Panc1 (cell line): ENCODE results near the gene MGAT5.

Source experiments
- CTCF ChIP-seq: fragments of 450-650 bp; IDR thresholded peaks from 2 replicates; pipeline ENCODE4 v1.5.1; 2017; ENCODE audit warnings: mild to moderate bottlenecking
- POLR2AphosphoS5 ChIP-seq: IDR thresholded peaks from 2 replicates; pipeline ENCODE4 v1.6.1; 2012; ENCODE audit warnings: mild to moderate bottlenecking, low read depth, low read length, moderate library complexity
- REST ChIP-seq, 2 experiments: IDR thresholded peaks; 2 replicates each; pipeline ENCODE4 v1.6.1; 2011 to 2012; ENCODE audit warnings: low read depth in 2 of 2, control low read depth in 1 of 2, low read length in 1 of 2, mild to moderate bottlenecking in 1 of 2, moderate library complexity in 1 of 2; ENCODE audit not compliant: insufficient read depth in 1 of 2
- SIN3A ChIP-seq: IDR thresholded peaks from 2 replicates; pipeline ENCODE4 v1.6.1; 2012; ENCODE audit warnings: low read depth, mild to moderate bottlenecking, low read length, moderate library complexity, borderline replicate concordance; ENCODE audit not compliant: insufficient read depth

- TF ChIP-seq REST (IDR thresholded peaks at IDR 0.05; ENCODE audit: insufficient read depth in 1 of 2, low read depth in 2 of 2, low read length in 1 of 2) (no peak), CTCF (no peak), POLR2AphosphoS5 (no peak), SIN3A (no peak)
Observed at GRCh38 chr2:134455426-134455825, 201.6 kb downstream of the MGAT5 start.
